VCaP (cell line): ENCODE results near the gene TMEM130.
"Not testable (repeated sequence)": the region's sequence is repeated elsewhere in the genome, so short reads cannot be mapped to it uniquely, and the experiment has no call there.

Experiments used
- H3K27ac ChIP-seq: fragments of 450-650 bp; 2 replicates; pipeline ENCODE4 v1.5.1; 2017
- TF ChIP-seq, protein P1 (sequence below): fragments of 450-650 bp; conservative IDR thresholded peaks from 2 replicates; pipeline ENCODE4 v1.5.1; 2017; ENCODE audit warnings: mild to moderate bottlenecking, moderate library complexity

TMEM130 gene

DNA sequence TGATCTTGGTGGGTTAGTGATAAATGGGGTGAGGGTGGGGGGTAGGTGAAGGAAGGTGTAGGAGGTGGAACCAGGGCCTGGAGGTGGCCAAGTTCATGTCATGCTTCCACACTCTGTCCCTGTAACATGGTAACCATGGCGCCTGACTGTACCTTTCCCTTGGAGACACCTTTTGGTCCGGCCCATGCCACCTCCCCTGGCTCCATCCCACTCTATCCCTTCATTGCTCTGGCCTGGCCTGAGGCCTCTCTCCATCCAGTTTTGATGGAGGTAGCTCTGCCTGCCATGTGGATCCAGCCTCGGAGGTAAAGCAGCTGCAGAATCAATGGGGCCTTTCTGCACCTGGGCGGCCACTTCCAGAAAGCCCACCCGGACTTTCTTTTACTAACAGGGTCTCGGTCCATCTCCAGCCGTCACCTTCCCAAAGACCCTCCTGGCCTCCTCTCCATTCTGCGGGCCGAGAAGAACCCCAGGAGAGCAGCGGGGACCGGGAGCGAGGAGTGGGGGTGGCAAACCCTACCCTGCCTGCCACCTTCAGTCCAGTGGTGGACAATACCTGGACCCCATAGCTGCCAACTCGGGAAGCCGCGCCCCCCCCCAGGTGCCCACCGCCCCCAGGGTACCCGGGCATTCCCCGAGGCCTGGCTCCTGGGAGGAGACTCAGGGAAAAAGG lies 8.0 kb upstream of the TMEM130 start:
- H3K27ac ChIP-seq, result peak overlapping the region; percentile 96
- TF ChIP-seq, protein P1, sequence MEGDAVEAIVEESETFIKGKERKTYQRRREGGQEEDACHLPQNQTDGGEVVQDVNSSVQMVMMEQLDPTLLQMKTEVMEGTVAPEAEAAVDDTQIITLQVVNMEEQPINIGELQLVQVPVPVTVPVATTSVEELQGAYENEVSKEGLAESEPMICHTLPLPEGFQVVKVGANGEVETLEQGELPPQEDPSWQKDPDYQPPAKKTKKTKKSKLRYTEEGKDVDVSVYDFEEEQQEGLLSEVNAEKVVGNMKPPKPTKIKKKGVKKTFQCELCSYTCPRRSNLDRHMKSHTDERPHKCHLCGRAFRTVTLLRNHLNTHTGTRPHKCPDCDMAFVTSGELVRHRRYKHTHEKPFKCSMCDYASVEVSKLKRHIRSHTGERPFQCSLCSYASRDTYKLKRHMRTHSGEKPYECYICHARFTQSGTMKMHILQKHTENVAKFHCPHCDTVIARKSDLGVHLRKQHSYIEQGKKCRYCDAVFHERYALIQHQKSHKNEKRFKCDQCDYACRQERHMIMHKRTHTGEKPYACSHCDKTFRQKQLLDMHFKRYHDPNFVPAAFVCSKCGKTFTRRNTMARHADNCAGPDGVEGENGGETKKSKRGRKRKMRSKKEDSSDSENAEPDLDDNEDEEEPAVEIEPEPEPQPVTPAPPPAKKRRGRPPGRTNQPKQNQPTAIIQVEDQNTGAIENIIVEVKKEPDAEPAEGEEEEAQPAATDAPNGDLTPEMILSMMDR, result no peak

DNA sequence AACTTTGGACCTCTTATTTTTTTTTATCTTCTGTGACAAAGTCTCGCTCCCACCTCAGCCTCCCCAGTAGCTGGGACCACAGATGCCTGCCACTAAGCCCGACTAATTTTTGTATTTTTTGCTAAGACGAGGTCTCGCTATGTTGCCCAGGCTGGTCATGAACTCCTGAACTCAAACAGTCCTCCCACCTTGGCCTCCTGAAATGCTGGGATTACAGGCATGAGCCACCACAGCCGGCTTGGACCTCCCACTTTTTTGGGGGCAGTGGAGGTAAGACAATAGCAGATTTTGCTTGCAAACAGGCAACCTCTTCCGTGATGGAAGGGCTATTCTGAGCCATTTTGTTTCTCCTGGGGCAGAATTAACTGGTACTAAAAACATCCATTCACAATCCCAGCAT lies 7.3 kb upstream of the TMEM130 start:
- TF ChIP-seq, protein P1, result no peak

DNA sequence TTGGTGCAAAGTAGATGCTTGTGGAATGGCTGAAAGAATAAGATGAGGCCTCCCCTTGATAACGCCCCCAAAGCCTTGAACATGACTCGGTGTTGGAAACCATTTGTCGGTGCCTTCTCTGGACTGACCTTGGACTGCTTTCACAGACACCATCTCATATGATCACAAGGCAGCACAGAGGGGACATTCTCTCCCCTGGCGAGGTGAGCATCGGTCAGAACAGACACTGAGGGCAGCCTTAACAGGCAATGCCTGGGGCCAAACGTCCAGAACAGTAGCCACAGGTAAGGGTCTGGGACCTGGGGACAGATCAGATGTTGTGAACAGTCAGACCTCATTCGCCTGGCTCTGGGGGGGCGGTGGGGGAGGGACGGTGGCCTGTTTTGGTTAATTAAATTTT lies 5.7 kb upstream of the TMEM130 start:
- TF ChIP-seq, protein P1, result no peak
- H3K27ac ChIP-seq, result no peak overlapping the region

More for the DNA sequence above, 7.3 kb upstream of the TMEM130 start:
- no peak overlapping the region for H3K27ac ChIP-seq

DNA sequence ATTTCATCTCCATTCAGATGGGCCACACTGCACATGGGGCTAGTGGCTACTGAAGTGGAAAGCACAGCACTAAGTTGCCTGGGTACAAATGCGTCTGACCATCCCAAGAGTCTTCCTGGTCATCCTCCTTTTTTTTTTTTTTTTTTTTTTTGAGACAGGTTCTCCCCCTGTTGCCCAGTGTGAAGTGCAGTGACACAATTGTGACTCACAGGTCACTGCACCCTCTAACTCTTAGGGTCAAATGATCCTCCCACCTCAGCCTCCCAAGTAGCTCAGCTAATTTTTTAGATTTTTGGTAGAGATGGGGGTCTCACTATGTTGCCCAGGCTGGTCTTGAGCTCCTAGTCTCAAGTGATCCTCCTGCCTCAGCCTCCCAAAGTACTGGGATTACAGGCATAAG lies 5.1 kb upstream of the TMEM130 start:
- TF ChIP-seq, protein P1, result no peak
- no peak overlapping the region for H3K27ac ChIP-seq

DNA sequence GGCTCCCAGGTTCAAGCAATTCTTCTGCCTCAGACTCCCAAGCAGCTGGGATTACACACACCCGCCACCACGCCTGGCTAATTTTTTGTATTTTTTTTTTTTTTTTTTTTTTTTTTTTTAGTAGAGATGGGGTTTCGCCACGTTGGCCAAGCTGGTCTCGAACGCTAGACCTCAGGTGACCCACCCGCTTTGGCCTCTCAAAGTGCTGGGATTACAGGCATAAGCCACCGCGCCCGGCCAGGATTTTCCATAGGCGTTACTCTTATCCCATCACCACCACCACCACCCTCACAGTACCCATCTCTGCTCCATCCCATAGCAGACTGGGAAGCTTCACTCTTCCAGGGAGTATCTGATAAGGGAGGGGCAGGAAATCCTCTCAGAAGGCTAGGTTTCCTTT lies 3.8 kb upstream of the TMEM130 start:
- not testable (repeated sequence) for H3K27ac ChIP-seq

DNA sequence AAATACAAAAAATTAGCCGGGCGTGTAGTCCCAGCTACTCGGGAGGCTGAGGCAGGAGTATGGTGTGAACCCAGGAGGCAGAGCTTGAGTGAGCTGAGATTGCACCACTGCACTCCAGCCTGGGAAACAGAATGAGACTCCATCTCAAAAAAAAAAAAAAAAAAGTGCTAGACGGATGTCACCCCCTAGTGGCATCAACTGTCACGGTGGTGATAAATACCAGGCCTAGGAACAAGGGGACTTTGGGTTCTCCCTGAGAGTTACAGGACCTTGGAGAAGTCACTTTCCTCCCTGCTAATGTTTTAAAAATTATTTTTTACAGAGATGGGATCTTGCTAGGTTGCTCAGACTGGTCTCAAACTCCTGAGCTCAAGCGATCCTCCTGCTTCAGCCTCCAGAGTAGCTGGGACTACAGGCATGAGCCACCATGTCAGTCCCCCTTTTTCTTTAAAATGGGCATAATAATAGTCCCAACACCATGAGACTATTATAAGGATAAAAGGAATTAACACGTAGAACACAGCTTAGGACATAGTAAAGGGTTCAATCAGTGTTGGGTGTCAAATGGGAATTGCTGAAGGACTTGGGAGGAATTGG lies 2.6 kb upstream of the TMEM130 start:
- no peak overlapping the region for H3K27ac ChIP-seq
- TF ChIP-seq, protein P1, result peak; percentile 70

DNA sequence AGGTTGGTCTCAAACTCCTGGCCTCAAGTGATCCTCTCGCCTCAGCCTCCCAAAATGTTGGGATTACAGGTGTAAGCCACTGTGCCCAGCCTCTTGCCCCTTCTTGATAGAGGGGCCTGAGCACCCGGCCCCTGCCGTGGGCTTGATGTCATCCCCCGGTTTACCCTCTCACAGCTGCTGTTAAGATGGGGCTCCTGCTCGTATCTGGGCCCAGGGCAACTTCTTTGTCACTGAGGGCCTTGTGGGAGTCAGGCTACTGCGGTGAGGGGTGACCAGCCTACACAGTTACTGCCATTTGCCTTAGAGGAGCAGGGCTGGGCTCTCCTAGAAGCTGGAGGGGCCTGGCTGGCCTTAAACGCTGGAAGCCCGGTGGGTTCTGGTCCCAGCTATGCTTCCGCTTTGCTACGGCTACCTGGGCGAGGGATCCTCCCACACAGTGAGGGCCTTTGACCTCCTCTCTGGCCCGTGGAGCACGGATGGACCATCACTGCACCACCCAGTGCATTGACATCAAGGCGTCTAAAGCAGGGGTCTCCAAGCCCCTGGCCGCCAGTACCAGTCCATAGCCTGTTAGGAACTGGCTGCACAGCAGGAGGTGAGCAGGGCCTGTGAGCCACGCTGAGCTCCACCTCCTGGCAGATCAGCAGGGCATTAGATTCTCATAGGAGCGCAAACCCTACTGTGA lies 1.1 kb upstream of the TMEM130 start:
- TF ChIP-seq, protein P1, result no peak
- no peak overlapping the region for H3K27ac ChIP-seq

DNA sequence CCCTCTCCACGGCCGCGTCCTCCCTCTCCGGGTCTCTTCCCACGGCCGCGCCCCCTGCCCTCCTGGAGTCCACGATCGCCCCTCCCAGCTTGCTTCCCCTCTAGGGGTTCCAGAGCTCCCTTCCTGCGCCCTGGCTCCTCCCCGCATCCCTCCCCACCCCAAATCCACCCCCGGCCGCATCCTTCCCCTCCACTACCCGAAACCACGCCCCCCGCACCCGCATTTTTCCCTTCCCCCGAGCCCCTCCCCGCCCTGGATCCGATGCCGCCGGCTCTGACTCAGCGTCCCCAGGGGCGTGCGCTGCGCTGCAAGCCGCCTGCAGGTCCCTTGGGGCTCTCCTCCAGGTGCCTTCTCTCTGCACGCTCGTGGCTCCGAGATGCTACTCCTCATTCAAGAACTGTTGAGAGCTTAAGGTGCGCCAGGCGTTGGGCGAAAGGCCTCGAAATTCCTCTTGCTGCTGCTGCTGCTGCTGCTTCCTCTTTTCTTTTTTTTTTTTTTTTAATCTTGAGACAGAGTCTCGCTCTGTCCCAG lies 372 bp upstream of the TMEM130 start:
- H3K27ac ChIP-seq, result no peak overlapping the region
- TF ChIP-seq, protein P1, result no peak
